CMK (cell line): ENCODE results near the gene PPIF.

Experiments used
- DNase-seq: peaks from one replicate; pipeline ENCODE4 v3.0.0-alpha.2; 2010; ENCODE audit warnings: low read depth

Gene PPIF

GRCh38 chr10:79387466-79387973, 40.3 kb downstream of the PPIF start:
- DNase-seq = no peak

GRCh38 chr10:79387974-79388850, 40.9 kb downstream of the PPIF start:
- DNase-seq = no peak

- no peak for DNase-seq
These were observed 42.8 kb downstream of the PPIF start for GRCh38 chr10:79390057-79390456.

GRCh38 chr10:79390551-79391229, 43.4 kb downstream of the PPIF start:
- DNase-seq = peak; percentile 69

GRCh38 chr10:79391231-79392019, 44.2 kb downstream of the PPIF start:
- no peak for DNase-seq

GRCh38 chr10:79392020-79392398, 44.7 kb downstream of the PPIF start:
- DNase-seq = no peak

GRCh38 chr10:79392506-79393176, 45.4 kb downstream of the PPIF start:
- DNase-seq = no peak

GRCh38 chr10:79393221-79393923, 46.1 kb downstream of the PPIF start:
- DNase-seq = no peak

- DNase-seq = no peak
These were observed 46.8 kb downstream of the PPIF start for GRCh38 chr10:79393924-79394610.

GRCh38 chr10:79394664-79395063, 47.4 kb downstream of the PPIF start:
- DNase-seq = no peak

- DNase-seq = no peak
These were observed 49.3 kb downstream of the PPIF start for GRCh38 chr10:79396520-79396919.

- no peak for DNase-seq
These were observed 49.8 kb downstream of the PPIF start for GRCh38 chr10:79397051-79397450.

- no peak for DNase-seq
These were observed 50.5 kb downstream of the PPIF start for GRCh38 chr10:79397575-79398303.

- DNase-seq = no peak
These were observed 51.4 kb downstream of the PPIF start for GRCh38 chr10:79398642-79399041.

GRCh38 chr10:79399223-79399831, 52.1 kb downstream of the PPIF start:
- DNase-seq = peak; percentile 61

- no peak for DNase-seq
These were observed 53.1 kb downstream of the PPIF start for GRCh38 chr10:79400146-79401004.

- no peak for DNase-seq
These were observed 54.0 kb downstream of the PPIF start for GRCh38 chr10:79401015-79401921.

GRCh38 chr10:79402625-79402946, 55.3 kb downstream of the PPIF start:
- no peak for DNase-seq
